Astrocyte of the spinal cord (primary cell): Measurements from ENCODE around the gene TOMM20.
"Not testable (repeated sequence)": the region's sequence is repeated elsewhere in the genome, so short reads cannot be mapped to it uniquely, and the experiment has no call there.

Source experiments
- DNase-seq: peaks from one replicate; pipeline ENCODE4 v3.0.0; 2011; ENCODE audit warnings: low read depth, low spot score
- H3K4me3 ChIP-seq: 2 replicates; pipeline ENCODE4 v1.5.1; 2011; ENCODE audit warnings: low read depth, mild to moderate bottlenecking, low read length, moderate library complexity
- CTCF ChIP-seq: IDR thresholded peaks from 2 replicates; pipeline ENCODE4 v1.5.1; 2012; ENCODE audit warnings: low read depth, mild to moderate bottlenecking, low read length, inconsistent platforms
- in situ Hi-C: cut with HindIII; loops from 2 replicates; pipeline ENCODE4 v1.10.0; 2017; ENCODE audit warnings: low sequenced_read_pairs

The TOMM20 gene

DNA sequence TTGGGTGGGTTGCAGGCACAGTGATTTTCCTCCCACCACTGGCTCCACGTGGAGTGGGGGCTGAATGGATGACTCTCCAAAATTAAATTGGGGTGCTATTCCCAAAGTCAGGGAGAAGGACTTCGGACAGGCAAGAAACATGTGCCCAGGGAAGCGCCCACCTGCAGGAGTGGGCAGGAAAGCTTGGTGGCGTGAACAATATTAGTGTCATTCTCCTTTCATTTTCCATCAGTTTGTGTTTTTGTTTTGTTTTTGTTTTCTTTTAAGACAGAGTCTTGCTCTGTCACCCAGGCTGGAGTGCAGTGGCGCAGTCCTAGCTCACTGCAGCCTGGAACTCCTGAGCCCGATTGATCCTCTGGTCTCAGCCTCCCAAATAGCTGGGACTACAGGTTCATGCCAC is 30.1 kb downstream of the TOMM20 start:
- DNase-seq = no peak
- in situ Hi-C loops = loop anchor here (25.0 kb wide), 1 partner anchor 361 kb away; no protein-coding TSS in a partner anchor
- no peak for TF ChIP-seq CTCF
- no peak overlapping the region for H3K4me3 ChIP-seq

- not testable (repeated sequence) for H3K4me3 ChIP-seq, DNase-seq
- in situ Hi-C loops = loop anchor here (25.0 kb wide), 1 partner anchor 360 kb away; no protein-coding TSS in a partner anchor
These were observed 31.1 kb downstream of the TOMM20 start for GRCh38 chr1:235097501-235097900.

DNA sequence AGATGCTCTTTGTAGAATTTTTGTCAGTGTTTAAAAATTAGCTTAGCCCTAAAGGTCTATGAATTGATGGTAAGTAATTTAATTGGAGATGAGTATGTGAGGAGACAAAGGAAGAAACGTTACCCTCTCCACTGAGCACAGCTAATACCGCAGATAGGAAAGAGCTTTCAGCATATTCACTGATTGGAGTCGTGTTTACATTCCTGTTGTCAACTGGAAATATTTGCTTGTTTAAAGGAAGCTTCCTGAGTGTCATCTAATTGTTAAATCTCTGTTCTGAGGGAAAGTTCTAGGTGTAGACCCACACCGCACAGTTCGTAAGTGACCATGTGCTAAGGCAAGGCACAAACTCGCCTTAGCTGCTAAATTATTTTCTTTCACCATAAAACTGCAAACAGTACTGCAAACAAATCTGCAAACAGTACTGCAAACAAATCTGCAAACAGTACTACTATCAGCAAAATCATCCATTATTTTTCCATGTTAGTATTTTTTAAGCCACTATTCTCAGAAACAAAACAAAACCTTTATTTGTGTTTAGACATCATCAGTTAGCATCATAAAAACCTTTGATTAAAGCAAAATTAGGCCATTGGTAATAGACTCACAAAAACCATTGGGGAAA is 32.6 kb downstream of the TOMM20 start:
- DNase-seq = no peak
- no peak for TF ChIP-seq CTCF
- no peak overlapping the region for H3K4me3 ChIP-seq
- in situ Hi-C loops = loop anchor here (25.0 kb wide), 1 partner anchor 359 kb away; no protein-coding TSS in a partner anchor

- DNase-seq = peak; percentile 72
- TF ChIP-seq CTCF = peak; percentile 98
- in situ Hi-C loops = loop anchor here (25.0 kb wide), 1 partner anchor 357 kb away; no protein-coding TSS in a partner anchor
- H3K4me3 ChIP-seq = peak overlapping the region; percentile 7
These were observed 34.7 kb downstream of the TOMM20 start for GRCh38 chr1:235093696-235094592.

GRCh38 chr1:235093013-235093695 is 35.5 kb downstream of the TOMM20 start:
- TF ChIP-seq CTCF = peak; percentile 52
- peak; percentile 71 for DNase-seq
- in situ Hi-C loops = loop anchor here (25.0 kb wide), 1 partner anchor 356 kb away; no protein-coding TSS in a partner anchor
- H3K4me3 ChIP-seq = peak overlapping the region; percentile 7

DNA sequence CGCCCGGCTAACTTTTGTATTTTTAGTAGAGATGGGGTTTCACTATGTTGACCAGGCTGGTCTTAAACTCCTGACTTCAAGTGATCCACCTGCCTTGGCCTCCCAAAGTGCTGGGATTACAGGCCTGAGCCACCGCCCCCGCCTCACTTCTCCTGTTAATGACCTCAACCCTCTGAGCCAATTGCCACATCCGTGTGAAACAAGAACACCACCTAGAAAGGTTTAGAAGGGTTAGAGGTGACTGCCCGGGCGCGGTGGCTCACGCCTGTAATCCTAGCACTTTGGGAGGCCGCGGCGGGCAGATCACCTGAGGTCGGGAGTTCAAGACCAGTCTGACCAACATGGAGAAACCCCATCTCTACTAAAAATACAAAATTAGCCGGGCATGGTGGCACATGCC is 36.2 kb downstream of the TOMM20 start:
- in situ Hi-C loops = loop anchor here (25.0 kb wide), 1 partner anchor 355 kb away; no protein-coding TSS in a partner anchor
- H3K4me3 ChIP-seq, DNase-seq: not testable (repeated sequence)

- in situ Hi-C loops = loop anchor here (25.0 kb wide), 1 partner anchor 355 kb away; no protein-coding TSS in a partner anchor
- not testable (repeated sequence) for DNase-seq, H3K4me3 ChIP-seq
These were observed 36.6 kb downstream of the TOMM20 start for GRCh38 chr1:235092045-235092406.

DNA sequence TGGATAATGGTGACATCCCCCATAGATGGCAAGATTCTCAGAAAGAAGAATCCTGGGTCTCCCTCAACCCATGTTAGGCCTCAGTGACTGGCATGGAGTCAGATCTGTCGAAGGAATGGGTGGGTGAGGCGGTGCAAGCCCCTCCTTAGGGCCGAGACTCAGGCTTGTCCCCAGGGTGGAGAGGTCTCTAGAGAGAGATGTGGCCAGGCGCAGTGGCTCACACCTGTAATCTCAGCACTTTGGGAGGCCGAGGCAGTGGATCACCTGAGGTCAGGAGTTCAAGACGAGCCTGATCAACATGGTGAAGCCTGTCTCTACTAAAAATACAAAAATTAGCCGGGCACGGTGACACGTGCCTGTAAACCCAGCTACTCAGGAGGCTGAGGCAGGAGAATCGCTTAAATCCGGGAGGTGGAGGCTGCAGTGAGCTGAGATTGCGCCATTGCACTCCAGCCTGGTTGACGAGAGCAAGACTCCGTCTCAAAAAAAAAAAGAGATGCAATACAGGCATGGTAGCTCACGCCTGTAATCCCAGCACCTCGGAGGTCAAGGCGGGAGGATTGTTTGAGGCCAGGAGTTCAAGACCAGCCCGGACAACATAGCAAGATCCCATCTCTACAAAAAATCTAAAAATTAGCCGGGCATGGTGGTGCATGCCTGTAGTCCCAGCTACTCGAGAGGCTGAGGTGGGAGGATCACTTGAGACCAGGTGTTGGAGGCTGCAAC is 37.2 kb downstream of the TOMM20 start:
- in situ Hi-C loops = loop anchor here (25.0 kb wide), 1 partner anchor 354 kb away; no protein-coding TSS in a partner anchor
- not testable (repeated sequence) for H3K4me3 ChIP-seq, DNase-seq
